Measurements from ENCODE around the gene TMEM100. TPM values are rescaled to one million over a fixed set of nuclear protein-coding genes. Genes with fewer than 3 reads are reported as not detected.

The TMEM100 gene
- total RNA-seq, 1 experiment from 2014 or later, result 0.82 TPM

DNA sequence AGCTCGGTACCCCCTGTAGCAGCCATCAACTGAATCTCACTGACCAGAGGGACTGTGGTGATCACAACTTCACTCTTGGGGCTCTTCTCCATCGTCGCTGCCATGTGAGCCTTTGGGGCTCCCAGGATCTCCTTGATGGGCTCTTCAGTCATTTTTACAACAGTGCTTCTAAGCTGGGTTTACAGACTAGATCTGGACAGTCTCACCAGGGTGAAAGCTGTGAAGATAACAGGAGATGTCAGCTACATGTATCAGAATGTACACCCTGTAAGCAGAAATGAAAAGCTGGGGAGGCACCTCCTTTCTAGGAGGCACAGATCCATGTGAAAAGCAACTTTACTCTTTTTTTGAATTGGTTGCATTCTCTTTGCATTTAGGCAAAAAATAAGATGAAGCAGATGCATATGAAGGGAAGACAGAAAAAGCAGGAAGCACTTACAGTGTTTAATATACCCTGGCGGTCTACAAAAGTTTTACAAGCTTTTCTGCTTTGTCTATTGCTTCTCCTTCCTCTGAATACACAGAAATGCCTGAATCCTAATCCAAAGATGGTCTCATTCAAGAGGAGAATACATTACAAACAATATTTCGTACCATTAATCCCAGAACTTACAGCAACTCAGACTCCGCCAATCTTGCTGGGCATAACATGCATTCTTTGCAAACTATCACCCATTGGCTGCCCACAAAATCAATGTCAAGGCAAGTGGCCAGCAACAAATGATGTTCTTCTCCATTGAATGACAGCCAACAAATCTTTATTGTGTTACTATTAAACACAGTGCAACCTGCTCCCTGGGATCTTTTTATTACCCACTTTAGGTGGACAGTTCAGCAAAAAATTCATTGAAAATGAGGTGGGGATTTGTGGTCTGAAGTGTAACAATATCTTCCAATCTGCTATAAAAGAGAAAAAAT lies 1.5 kb downstream of the TMEM100 start:
- no peak for DNase-seq (ENCODE audit: low read depth)

DNA sequence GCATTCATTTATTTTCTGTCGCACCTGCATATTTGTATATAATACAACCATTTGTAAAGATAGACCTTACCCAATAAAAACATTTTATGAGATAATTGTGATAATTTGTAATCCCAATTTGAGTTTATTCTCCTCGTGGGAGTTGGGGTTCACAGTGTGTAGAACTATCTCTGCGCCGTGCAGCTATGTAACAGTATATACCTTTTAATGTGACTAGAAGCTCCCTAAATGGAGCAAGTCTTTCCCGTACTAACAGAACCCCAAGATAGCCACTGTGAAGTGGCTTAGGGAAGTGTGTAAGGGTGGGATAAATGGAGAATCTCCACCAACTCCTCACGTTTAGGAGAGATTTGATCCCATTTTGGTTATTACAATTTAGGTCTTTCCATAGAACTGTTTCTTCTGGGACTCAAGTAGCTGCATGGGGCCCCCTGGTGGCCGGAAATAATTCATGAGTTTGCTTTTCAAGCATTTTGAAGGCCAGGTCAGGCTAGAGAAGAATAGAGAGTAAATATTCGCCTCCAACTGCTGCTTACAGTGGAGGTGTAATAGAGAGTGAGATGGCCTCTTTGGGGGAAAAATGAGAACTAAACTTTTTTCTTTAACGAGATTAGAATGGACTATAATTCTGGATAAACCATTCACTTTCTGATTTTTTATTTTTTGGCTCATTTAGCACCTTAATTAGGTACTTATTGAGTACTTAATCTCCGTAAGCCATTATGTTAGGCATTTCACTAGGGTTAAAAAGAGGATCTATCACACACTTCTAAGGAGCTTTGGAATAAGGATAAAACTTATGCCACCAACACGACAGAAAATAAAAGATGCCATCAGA lies 4.5 kb downstream of the TMEM100 start:
- DNase-seq (ENCODE audit: low read depth), result peak; percentile 44

DNA sequence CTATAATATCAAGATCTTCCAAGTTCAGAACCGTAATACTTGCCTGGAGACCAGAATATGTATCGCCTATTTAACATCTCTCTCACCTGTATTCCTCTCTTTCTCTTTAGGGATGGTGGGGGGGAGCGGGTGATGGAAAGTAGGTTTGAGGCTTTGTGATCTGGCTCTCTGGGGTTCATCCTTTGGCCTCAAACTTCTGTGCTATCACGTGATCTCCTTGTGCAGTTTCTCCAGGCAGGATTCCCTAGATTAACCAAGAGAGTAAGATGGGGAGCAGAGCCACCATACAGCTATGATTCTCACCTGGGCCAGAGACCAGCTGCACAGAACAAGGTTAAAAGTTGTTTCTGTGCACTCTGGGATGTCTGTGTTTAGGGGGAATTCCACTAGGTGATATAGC lies 5.2 kb downstream of the TMEM100 start:
- DNase-seq (ENCODE audit: low read depth), result no peak

DNA sequence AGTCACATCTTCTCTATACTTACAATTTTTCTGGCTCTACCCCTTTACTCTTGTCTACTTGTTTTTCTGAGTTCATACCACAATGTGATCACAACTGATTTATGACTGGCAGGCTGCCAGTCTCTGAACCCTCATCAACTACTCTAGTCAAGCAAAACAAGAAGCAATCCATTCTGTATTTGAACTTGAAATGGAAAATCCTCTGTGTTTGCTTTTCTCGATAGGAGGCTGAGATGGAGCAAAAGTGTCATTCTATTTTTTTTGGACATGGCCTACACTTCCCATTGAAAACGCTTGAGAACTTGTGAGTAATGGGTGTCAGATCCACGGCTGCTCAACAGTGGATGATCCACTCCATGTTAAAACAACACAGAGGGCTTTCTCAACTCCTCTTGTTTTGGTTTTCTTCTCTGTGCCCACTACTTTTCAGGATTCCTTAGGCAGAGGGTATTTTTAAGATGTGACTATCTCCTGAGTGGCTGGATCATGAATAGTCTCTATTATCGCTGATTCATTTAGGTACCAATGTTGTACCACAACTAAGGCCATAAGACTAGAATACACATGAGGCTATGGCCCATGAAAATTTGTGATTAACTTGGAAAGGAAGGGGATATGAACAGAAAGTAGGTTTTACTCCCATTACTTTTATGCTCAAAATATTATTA lies 11.7 kb downstream of the TMEM100 start:
- DNase-seq (ENCODE audit: low read depth), result no peak

DNA sequence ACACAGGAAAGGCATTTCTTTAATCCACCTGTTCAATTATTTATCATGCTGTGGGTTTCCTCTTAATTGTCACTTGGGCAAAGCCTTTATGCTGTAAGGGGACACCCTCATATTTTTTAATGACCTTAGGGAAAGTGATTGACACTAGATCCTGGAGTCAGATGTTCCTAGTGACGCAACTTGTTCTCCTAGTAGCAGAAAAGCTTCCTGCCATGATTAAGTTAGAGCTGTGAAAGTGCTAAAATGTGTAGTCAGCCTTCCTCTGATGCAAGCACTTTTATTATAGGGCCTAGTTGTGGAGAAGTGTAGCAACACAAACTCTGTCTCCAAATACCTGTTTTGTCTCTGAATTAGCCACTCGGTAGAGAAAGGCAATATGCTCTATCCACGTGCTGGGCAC lies 12.3 kb downstream of the TMEM100 start:
- no peak for DNase-seq (ENCODE audit: low read depth)

DNA sequence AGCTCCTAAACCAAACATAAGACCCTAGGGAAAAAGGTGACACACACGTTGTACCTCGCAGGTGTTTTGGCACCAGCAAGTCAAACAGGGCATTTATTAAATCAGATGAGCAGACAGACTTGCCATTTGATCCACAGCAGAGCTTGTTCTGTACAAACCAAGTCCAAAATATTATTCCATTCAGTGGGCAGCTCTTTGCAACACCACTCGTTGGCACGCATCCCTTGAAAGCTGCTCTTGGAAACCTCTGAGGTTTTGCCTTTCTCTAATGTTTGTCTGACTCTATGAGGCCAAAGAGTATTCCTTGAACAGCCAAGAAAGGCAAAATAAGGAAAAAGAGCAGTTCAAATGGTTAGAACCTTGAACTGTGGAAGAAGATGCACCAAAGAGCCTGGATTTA lies 12.7 kb downstream of the TMEM100 start:
- no peak for DNase-seq (ENCODE audit: low read depth)

DNA sequence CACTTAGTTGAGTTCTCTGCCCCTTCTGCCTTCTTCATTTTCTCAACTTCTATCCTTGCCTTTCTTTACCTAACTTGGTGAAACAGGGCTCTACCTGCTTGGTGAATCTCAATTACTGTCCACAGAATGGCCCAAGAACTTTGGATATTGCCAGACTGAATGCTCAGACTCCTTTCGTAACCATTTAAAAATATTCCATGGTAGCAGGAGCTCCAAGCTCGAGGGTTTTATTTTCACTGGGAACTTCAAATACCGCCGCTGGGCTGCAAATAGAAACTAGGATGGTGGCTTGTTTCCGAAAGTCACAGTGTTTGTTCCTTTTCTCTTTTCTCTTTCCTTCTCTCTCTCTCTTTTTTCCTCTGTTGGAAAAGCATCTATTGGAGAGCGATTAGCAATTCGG lies 13.2 kb downstream of the TMEM100 start:
- DNase-seq (ENCODE audit: low read depth), result no peak

DNA sequence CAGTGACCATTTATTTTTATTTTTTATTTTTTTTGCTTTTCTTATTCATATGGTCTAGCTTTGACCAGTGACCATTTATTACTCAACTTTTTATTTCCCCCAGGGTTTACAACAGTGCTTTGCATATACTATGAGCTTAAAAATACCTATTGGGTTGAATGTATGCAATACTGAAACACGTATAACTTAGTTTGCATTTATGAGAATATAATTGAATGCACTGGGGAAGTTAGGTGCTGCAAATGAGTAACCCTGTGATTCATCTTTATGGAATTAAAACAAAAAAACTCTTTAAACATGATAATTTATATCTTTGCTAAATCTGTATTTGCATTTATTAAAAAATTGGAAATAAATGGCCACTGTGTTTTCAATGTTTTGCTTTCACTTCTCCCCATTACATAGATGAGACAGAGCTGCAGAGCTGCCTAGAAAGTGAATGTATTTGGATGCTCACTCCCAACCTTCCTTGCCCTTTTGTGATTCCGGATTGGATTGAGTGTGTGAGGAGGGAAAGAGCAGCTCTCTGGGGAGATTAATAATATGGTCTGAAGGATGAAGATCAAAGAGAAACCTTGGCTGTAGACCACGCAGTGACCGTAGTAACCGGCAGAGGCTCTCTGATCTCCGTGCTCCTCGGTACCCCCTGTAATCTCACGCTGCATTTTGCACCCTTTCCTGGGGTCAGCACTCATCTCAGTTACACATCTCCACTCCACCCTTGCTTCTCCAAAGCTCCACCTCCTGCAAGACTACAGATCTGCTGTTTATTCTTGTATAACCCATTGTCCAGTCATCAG lies 14.3 kb downstream of the TMEM100 start:
- no peak for DNase-seq (ENCODE audit: low read depth)

DNA sequence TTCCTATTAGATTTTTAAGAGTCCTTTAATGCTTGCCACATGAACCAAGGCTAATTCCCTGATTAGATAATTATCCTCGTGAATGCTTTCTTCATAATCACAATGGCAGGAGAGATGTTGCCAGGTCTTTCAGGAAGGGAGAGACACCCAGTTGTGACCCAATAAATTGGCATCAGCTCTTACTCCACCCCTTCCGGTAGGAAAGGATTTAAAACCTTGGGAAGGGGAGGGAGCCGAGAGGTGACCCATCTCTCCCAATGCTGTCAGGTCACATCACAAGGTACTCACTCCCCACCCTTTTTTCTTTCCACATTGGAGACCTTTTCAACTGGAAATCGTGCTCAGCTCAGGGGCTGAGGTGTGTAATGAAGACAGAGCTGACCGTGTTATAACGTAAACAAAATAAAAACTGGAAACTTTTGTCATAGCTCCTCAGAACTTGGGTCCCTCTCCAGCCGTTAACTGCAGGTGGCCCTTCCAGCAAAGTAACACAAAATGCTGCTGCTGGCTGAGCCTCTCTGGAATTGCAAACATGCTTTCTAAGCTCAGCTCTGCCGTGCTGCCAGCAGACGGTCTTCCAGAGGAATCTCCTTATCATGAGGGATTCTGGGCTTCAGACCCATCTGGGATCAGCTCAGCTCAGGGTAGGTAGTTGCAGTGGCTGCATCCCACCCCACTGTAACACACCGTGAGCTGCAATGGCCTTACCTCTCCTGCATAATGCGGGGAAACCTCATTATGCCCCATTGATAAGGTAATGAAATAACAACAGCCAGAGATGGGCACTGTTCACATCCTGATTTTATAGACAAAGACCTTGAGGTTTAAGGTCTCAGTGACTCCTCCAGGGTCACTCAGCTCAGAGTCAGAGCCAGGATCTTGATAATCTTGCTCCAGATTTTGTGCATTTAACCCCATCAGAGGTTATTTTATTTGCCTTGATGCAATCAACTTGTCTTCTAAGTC lies 15.6 kb downstream of the TMEM100 start:
- DNase-seq (ENCODE audit: low read depth), result no peak

DNA sequence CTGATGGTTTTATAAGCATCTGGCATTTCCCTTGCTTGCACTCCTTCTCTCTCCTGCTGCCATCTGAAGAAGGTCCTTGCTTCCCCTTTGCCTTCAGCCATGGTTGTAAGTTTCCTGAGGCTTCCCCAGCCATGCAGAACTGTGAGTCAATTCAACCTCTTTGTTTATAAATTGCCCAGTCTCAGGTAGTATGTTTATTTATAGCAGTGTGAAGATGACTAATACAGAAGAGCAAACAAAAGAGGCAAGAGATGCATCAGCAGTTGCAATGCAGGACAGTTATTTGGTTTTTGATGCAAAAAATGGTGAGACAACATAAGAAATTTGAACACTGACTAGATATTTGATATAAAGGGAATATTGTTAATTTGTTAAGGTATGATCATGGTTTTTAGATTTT lies 16.8 kb downstream of the TMEM100 start:
- DNase-seq (ENCODE audit: low read depth), result no peak

DNA sequence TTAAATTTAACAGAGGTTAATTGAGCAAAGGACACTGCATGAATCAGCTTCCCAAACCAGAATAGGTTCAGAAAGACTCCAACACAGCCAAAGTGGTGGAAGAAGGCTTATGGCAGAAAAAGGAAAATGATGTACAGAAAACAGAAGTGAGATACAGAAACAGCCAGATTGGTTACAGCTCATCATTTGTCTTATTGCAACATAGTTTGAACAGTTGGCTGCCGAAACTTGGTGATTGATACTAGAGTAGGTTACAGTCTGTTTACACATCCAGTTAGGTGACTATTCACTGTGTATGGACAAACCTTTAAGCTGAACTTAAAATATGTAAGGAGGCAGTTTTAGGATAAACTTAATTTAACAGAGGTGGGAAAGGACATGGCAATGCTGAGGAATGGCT lies 18.3 kb downstream of the TMEM100 start:
- no peak for DNase-seq (ENCODE audit: low read depth)

DNA sequence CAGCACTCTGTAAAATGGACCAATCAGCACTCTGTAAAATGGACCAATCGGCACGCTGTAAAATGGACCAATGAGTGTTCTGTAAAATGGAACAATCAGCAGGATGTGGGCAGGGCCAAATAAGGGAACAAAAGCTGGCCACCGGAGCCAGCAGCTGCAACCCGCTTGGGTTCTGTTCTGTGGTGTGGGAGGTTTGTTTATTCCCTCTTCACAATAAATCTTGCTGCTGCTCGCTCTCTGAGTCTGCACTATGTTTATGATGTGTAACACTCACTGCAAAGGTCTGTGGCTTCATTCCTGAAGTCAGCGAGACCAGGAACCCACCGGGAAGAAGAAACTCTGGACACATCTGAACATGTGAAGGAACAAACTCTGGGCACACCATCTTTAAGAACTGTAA lies 20.5 kb downstream of the TMEM100 start:
- DNase-seq (ENCODE audit: low read depth), result no peak

DNA sequence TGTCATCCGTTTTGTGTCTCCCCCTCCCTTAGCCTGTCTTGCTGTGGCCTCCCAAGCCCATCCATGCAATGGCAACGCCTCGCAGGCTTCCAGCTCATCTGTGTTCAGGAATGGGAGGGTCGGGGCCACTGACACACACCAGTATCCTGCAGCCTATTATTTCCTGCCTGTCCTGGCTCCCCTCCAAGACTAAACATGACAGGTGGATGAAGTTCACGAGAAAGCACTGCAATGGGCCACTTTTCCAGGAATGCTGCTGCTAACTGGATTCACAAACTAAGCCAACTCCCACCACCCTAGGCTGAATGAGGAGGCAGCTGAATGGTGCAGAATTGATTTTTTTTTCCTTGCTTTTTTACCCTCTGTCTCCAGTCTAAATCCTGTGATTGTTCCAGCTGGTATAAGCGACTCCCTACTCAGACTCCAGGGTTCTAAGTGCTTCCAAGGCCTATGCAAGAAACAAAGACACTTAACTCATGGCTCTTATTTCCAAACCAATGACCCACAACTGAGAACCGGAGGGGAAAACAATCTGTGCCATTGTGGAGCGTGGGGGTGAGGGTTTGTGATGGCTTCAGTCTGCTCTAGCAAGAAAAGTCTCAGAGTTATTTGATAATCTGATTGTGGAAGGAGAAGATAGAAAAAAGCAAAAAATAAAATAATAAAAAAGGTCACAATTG lies 23.3 kb downstream of the TMEM100 start:
- no peak for DNase-seq (ENCODE audit: low read depth)

DNA sequence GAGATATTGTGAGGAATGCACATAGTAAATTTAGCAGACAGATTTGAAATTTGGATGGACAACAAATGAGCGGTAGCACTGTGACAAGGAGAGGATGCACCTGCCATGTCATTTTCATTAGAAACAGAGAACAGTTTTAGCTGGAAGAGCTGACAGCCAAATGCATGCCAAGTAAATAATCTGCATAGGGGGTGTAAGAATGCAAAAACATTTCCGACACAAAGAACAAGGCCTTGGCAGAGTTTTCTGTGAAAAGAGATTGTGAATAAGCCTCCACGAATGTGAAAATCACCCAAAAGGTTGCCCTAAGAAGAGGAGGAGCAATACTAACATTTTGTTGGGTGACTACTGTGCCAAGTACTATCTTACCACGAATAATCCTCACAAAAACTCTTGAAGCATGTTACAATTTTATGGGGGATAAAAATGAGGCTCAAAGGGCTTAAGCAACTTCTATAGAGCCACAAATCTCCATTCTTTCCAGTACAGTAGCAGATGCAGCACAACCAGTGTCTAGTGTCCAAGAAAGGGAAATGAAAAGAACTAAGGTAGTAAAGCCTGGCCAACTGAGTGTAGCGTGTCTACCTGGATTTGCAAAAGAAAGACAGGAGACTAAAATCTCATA lies 28.3 kb downstream of the TMEM100 start:
- no peak for DNase-seq (ENCODE audit: low read depth)

DNA sequence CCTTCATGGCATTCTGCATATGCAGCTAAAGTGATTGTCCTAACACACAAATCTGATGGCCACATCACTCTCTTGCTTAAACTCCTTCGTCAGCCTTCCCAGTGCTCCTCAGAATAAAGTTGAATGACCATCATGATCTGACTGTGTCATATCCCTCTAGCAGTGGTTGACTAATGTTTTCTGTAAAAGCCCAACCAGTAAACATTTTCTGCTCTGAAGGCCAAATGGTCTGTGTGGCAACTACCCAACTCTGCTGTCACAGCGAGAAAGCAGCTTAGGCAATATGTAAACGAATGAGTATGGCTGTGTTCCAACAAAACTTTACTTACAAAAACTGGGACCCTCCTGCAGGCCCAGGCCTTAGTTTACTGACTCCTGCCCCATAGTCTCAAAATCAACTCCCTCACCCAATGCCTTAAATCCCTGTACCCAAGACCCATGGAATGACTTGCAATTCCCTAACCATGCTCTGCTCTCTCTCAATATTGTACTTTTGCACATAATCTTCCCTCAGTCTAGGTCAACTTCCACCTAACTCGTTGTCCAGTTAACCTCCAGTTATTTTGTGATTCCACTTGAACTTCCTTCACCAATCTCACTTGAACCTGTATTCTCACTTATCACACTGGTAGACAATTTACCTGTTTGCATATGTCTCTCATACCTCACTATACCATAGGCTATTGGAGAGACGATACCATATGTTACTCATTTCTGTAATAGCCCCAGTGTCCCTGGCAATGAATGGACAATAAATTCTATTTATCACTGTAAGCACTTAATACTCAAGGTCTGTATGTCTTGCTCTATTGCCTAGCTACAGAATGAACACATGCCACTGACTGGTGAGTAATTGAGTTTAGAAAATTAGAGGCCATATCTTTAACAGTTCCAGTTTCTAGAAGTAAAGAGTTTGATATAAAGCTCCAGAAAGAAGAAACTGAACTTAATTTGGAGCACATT lies 29.1 kb downstream of the TMEM100 start:
- DNase-seq (ENCODE audit: low read depth), result no peak

DNA sequence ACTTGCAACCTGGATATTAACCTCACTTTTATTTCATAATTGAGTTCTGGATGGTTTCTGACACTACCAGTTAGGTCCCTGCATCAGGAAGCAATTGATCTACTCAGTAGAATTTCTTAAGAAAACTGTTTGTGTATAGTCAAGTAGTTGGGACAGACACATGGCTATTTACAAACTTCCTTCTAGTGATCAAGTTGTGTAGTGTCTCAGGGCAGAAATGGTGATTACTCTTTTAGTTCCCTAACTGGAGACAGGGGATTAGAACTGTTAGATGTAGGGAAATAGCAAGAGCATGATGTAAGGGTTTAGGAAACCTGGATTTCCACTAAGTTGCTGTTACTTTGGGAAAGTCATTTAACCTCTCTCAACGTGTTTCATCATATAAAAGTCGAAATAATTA lies 30.4 kb downstream of the TMEM100 start:
- no peak for DNase-seq (ENCODE audit: low read depth)

DNA sequence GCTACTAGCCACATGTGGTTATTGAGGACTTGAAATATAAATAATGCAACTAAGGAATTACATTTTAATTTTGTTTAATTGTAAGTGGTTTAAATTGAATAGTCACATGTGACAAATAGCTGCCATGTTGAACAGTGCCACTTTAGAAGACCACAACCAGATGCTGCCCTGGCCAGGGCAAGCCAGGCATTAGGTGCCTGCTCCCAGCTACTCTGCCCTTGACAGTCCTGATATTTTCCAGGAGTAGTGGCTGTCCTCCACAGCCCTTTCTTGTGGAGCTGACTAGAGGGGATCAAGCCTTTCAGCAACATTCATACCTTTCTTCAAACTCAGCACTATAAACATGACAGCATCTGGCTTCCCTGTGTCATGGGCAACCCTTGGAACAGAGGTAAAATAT lies 31.0 kb downstream of the TMEM100 start:
- no peak for DNase-seq (ENCODE audit: low read depth)

DNA sequence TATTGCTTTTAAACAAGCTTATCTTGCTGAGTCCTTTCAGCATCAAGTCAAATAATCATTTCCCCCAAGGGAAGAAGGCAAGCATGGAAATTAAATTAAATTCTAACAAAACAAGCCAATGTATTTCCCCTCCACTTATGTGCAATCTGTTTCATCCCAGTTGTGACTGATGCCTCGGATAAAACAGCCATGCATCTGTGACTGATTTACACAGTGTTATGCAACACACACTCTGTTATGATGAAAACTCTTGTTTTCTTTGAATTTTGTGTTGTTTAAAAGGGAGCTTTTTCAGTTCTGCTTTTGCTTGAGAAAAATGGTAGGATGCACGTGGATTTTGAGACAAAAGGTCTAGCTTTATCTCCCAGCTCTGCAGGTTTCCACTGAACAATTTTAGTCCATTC lies 32.6 kb downstream of the TMEM100 start:
- DNase-seq (ENCODE audit: low read depth), result no peak

Data from HT1080 (cell line).